Stimulated activated CD4-positive, alpha-beta T cell treated with anti-CD3 and anti-CD28 coated beads, Interleukin-15, amount 100 ng/mL, for 48 hours (primary cell): ENCODE data around the gene ATOH8.

Experiments
- DNase-seq, 2 donors: peaks; one replicate each; pipeline ENCODE4 v3.0.0-alpha.2; 2020; ENCODE audit warnings: low read depth in 2 of 2

The ATOH8 gene

GRCh38 chr2:85754313-85755095 lies 713 bp downstream of the ATOH8 start:
- peak in 1 of 2 donors; percentile 12 for DNase-seq

GRCh38 chr2:85755122-85756027 lies 1.6 kb downstream of the ATOH8 start:
- DNase-seq = no peak

GRCh38 chr2:85756195-85756594 lies 2.4 kb downstream of the ATOH8 start:
- DNase-seq = no peak

- no peak for DNase-seq
Observed at GRCh38 chr2:85756822-85757435, 3.1 kb downstream of the ATOH8 start.

GRCh38 chr2:85757860-85758259 lies 4.1 kb downstream of the ATOH8 start:
- DNase-seq = no peak

- DNase-seq = no peak
Observed at GRCh38 chr2:85758361-85759256, 4.8 kb downstream of the ATOH8 start.

- DNase-seq = no peak
Observed at GRCh38 chr2:85759257-85759613, 5.4 kb downstream of the ATOH8 start.

GRCh38 chr2:85760371-85760770 lies 6.6 kb downstream of the ATOH8 start:
- no peak for DNase-seq

GRCh38 chr2:85760872-85761271 lies 7.1 kb downstream of the ATOH8 start:
- no peak for DNase-seq

- DNase-seq = no peak
Observed at GRCh38 chr2:85761512-85761944, 7.7 kb downstream of the ATOH8 start.

- no peak for DNase-seq
Observed at GRCh38 chr2:85761946-85762345, 8.2 kb downstream of the ATOH8 start.

- no peak for DNase-seq
Observed at GRCh38 chr2:85763132-85763531, 9.3 kb downstream of the ATOH8 start.

- no peak for DNase-seq
Observed at GRCh38 chr2:85763831-85764230, 10.0 kb downstream of the ATOH8 start.

- DNase-seq = no peak
Observed at GRCh38 chr2:85765081-85765731, 11.4 kb downstream of the ATOH8 start.

GRCh38 chr2:85766229-85766628 lies 12.4 kb downstream of the ATOH8 start:
- no peak for DNase-seq

- DNase-seq = no peak
Observed at GRCh38 chr2:85767803-85768665, 14.2 kb downstream of the ATOH8 start.

- no peak for DNase-seq
Observed at GRCh38 chr2:85768713-85769112, 14.9 kb downstream of the ATOH8 start.

GRCh38 chr2:85769236-85769982 lies 15.6 kb downstream of the ATOH8 start:
- no peak for DNase-seq

- DNase-seq = no peak
Observed at GRCh38 chr2:85769983-85770362, 16.2 kb downstream of the ATOH8 start.
